Suppressor macrophage (primary cell): ENCODE results near the gene STAB2.
A peak's percentile ranks its signal among the peaks of the same experiment; 100 is the strongest.

Source experiments
- DNase-seq, 4 experiments: peaks; one replicate each; pipeline ENCODE4 v3.0.0-alpha.2; 2020 to 2022

STAB2 gene

GRCh38 chr12:103697971-103698751 lies 111.1 kb downstream of the STAB2 start:
- DNase-seq, result peak; percentile 28 to 57 (median 41)

DNA sequence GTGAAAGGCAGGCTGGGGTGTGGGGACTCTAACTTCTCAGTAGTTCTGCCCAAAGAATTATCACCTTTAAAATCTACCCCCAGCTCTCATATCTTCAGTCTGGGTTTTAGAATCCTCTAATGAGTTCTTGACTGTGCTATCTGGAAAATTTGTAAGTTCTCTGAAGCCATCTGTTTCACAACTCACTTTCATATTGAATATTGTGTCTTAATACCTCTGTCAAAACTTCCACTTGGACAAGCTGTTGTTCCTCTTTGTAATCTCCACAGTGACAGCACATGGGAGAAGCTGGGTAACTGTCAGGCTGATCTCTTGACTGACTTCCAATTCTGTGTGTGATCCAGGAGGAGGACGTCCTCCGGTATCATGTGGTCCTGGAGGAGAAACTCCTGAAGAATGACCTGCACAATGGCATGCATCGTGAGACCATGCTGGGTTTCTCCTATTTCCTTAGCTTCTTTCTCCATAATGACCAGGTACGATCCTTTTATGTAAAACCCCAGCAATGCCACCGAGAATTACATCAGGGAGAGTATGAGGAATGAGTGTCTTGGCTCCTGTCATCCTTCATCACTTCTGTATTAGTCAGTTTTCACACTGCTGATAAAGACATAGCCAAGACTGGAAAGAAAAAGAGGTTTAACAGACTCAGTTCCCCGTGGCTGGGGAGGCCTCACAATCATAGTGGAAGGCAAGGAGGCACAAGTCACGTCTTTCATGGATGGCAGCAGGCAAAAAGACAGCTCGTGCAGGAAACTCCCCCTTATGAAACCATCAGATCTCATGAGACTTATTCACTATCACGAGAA lies 111.9 kb downstream of the STAB2 start:
- DNase-seq, result peak; percentile 42 to 79 (median 64)

- no peak for DNase-seq
Measured at GRCh38 chr12:103705098-103705497, 118.0 kb downstream of the STAB2 start.

GRCh38 chr12:103705927-103706326 lies 118.9 kb downstream of the STAB2 start:
- no peak for DNase-seq

DNA sequence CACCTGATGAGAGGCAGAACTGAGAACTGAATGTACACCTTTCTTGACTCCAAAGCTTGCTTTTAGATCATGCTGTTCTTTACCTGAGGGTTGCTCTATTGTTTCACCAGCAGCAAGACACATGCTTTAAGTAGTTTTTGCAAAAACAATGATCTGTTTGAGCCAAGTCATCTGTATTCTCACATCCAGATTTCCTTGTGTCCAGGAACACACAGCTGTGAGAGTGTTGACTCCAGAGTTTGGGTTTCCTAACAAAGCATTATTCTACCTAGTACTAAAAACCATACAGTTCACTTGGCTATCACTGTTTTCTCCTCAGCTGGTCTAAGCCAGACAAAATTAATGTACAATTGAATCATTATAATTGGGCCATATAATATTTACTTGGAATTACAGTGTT lies 120.4 kb downstream of the STAB2 start:
- no peak for DNase-seq

- DNase-seq, result no peak
Measured at GRCh38 chr12:103710544-103710943, 123.5 kb downstream of the STAB2 start.

DNA sequence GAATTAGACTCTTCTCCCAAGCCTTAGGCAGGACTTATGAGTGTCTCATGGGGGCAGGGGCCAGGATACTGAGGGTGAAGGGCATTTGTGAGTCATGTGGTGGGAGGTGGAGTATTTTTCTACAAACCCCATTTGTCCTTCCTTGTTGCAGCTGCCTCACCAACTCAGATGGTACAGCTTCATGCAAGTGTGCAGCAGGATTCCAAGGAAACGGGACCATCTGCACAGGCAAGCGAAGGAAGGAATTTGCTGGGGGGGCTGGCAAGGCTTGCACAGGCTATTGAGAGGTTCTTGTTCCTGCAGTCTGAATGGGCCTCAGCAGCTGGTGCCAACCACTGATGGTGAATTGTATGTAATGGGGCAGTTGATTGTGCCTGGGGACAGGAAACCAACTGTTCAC lies 125.1 kb downstream of the STAB2 start:
- DNase-seq, result no peak

- no peak for DNase-seq
Measured at GRCh38 chr12:103715494-103715893, 128.4 kb downstream of the STAB2 start.

DNA sequence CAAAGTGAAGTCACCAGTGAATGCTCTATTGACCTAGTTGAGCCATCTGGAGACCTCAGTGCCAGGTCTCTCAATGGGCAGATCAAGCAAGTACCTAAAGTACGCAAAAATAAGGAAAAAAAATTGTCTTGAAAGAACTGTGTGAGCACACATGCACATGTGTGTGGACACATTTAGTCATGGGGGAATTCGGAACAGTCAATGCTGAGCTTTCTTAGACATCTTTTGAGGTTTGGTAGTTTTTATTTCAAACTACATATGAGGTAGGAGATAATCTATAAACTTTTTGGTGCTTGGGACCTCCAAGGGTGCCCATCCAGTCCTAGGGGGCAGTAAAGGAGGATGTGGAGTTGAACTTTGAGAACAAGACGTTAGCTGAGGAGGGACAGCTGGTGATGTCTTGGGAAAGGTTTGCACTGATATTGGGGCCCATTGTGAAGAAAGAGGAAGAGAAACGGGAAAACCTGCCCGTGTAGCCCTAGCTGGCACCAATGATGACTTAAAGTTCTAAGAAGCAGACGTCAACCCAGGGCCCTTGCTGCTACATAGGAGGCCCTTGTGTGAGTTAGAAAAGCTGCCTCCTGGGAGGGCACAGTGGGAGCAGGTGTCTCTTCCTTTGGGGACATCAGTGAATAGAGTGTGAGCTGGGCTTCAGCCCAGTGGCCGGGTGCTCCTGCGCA lies 129.6 kb downstream of the STAB2 start:
- DNase-seq, result no peak

- no peak for DNase-seq
Measured at GRCh38 chr12:103725398-103725797, 138.3 kb downstream of the STAB2 start.

DNA sequence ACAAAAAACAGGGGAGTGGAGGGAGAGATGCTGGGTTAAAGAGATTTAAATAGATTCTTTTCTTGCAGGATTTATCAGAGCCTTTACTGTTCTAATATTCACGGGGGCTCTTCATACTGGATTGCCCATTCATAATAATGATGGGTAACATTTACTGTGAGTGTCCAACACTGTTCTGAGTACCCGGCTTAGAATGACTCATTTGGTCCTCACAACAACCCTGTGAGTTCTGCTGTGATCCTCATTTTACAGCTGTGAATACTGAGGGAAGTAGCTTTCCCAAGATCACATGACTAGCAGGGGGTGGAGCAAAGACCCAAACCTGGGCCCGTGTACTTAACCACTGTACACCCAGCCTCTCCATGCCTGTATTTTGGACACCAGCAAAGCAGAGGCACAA lies 140.6 kb downstream of the STAB2 start:
- DNase-seq, result peak in 3 of 4 experiments; percentile 12 to 28 (median 27)

DNA sequence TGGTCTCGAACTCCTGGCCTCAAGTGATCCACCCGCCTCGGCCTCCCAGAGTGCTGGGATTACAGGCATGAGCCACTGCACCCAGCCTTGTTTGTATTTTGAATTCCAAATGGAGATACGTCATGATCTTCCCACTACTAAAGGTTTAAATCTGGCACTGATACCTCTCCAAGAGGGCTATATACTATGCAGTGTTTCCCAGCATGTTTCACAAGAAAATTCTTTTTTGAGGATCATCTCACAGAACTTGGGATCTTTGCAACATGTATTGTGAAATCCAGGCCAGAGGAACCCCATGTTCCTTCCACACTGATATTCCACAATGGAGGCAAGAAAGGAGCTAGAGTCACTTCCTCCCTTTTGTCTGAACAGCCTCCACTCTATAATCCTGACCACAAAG lies 141.2 kb downstream of the STAB2 start:
- peak in 1 of 4 experiments; percentile 9 for DNase-seq

DNA sequence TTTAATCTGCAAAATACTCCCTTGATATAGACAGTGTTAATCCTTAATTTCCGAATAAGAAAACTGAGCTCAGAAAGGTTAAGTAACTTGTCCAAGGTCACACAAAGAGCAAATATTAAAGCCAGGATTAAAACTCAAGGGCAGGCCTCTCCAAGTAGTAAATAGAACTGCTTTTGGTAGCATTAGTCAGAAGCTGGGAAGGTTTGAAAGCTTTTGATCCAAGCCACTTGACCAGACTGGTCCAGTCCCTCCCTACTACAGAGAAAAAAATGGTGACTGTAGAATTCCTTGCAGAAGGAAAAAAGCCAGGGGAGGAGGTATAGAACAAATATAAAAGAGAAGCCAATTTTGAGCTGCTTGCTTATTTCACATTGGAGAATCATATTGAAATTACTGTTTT lies 142.4 kb downstream of the STAB2 start:
- DNase-seq, result no peak

DNA sequence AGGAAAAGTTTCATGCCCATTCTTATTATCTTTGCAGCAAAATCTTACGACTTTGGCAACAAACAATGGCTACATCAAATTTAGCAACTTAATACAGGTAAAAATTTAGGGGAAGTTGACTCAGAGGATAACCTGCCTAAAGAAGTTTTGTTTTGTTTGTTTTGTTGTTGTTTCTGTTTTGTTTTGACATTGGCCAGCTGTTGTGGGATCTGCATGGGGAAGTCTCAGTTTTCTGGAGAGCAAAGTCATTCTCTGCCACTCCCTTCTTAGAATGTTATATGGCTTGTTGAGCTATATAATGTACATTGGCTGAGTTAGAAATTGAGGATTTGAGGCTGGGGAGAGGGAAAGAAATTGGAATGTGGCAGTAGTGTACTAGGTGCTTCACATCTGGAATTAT lies 144.5 kb downstream of the STAB2 start:
- no peak for DNase-seq

DNA sequence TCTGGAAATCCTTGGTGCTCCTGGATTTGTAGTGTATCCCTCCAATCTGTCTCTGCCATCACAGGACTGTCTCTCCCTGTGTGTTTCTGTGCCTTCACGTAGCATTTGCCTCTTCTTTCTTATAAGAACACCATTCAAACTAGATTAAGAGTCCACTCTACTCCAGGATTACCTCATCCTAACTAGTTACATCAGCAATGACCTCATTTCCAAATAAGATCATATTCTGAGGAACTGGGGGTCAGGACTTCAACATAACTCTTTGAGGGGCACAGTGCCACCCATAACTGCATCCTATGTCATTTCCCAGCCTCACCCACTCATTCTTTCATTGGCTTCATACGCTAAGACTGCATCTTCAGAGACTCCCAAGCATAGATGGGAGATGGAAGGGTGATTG lies 147.8 kb downstream of the STAB2 start:
- no peak for DNase-seq

DNA sequence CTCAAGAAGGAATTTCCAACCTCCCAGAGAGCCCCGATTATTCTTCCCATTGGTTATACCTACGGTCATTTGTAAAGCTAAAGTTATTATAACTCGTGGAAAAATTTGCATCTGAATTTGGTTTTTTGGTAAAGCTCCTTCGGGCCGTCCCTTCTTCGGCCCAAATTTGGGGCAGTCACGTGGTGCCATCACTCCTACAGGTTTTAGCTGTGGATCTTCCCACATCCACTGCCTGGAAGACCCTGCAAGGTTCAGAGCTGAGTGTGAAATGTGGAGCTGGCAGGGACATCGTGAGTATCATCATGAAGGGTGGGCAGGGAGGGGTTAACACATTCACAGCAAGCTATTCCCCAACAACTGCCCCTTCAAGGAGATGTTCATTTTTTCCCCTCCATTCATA lies 148.2 kb downstream of the STAB2 start:
- DNase-seq, result no peak

DNA sequence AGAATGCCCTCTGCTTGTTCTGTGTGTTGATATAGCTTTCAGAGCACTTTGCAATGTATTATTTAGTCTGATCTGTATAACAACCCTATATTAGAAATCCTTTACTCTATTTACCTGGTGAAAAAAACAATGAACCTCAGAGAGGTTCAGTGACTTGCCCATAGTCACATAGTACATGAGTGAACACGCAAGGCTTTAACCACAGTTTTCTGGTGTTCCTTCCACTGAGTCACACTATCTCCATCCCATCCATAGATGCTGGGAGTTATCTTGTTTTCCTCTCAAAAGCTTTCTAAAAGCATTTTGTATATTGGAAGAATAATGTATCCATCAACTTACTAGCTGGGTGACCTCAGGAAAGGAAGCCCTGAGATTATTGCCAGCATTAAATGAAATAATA lies 149.5 kb downstream of the STAB2 start:
- DNase-seq, result no peak

- no peak for DNase-seq
Measured at GRCh38 chr12:103737881-103738280, 150.8 kb downstream of the STAB2 start.

GRCh38 chr12:103742349-103742932 lies 155.4 kb downstream of the STAB2 start:
- DNase-seq, result no peak

DNA sequence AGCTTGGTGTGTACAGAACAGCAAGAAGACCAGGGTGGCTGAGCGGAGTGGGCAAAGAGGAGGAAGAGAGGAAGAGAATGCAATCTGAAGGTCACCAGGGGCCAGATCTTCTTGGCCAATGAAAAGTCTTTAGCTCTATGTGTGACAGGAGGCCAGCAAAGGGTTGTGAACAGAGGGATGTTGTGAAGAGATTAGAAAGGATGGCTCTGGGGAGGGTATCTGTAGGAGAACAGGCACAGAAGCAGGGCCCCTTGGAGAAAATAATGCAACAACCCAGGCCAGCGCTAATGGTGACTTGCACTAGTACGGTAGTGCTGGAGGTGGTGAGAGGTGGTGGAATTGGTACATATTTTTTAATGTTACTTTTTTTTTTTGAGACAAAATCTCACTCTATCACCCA lies 156.7 kb downstream of the STAB2 start:
- DNase-seq, result no peak

DNA sequence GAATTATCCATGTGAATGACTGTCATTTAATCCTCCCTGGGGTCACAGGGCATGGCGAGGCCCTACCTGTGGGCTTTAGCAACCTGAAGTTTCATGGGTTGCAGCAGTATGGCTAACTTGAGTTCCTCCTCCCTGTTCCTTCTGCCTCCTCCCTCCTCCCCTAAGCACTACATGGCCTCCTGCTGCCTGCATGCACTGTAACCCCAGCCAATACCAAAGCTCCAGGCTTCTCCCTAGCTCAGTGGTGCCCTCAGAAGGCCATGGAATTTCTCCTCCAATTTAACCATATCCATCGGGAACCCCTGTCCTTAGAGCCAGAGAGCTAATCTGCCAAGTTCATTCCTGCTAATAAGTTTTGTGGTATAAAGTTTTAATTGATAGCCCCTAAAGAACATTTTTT lies 158.9 kb downstream of the STAB2 start:
- DNase-seq, result no peak

DNA sequence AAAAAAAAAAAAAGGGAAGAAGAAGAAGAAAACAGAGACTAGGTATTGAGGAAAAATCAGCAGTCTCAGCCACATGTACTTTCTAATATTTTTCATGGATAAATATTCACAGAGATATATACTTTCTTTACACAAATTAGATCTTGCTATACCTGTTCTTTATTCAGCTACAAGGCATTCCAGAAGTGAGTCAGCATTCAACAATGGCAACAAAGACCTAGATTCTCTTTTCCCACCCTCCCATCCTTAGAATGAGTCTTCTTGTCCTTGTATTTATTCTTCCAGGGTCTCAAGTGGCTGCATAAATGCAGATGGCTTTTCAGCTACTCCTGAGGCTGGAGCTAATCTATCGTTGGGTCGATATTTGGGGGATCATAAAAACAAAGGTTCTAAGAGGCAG lies 160.9 kb downstream of the STAB2 start:
- no peak for DNase-seq

DNA sequence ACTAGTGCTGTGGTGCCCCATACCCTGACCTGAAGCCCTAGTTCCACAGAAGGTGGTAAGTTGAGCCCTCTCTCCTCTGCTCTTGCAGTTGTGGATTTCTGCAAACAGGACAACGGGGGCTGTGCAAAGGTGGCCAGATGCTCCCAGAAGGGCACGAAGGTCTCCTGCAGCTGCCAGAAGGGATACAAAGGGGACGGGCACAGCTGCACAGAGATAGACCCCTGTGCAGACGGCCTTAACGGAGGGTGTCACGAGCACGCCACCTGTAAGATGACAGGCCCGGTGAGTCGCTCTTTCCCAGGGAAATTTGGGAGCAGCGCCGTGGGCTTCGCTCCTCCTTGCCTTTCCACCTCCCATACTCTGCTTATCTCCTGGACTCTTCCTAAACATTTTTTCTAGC lies 161.8 kb downstream of the STAB2 start:
- DNase-seq, result no peak
